HCT116 (cell line): ENCODE results near the gene LHPP. TPM values are rescaled to one million over a fixed set of nuclear protein-coding genes. Genes with fewer than 3 reads are reported as not detected.

Source experiments
- ATAC-seq: fragments of 200-7000 bp; cut with Tn5 transposase; 2 replicates; pipeline ENCODE4 v1.9.1; 2020; ENCODE audit warnings: mild to moderate bottlenecking, moderate library complexity
- BruUV-seq: library from RNA; stranded (reverse); fragments of 400-500 nt; replicated peaks from 2 replicates; lab custom pipeline; 2021; lab: Mats Ljungman, UMichigan
- CTCF ChIA-PET: fragments of 300-600 bp; sonication (Branson Sonifier 250); formaldehyde crosslinking; loops from one replicate; lab custom pipeline; 2021; ENCODE audit warnings: antibody characterized with exemption; lab: Charles Lee
- POLR2A ChIA-PET: fragments of 300-600, 350-600 bp; sonication (Branson Sonifier 250); formaldehyde crosslinking; loops from one replicate; lab custom pipeline; 2021; ENCODE audit warnings: antibody characterized with exemption; lab: Charles Lee
- RAD21 ChIA-PET, 2 experiments: fragments of 300-600 bp; sonication (Branson Sonifier 250); formaldehyde crosslinking; loops; one replicate each; lab custom pipeline; 2023; ENCODE audit warnings: low total read pairs in 2 of 2; ENCODE audit not compliant: uncharacterized antibody in 2 of 2, unreplicated experiment in 2 of 2, low non-redundant PET in 1 of 2; lab: Charles Lee
- DNase-seq: peaks from one replicate; pipeline ENCODE4 v3.0.0-alpha.2; 2010; ENCODE audit warnings: low read depth, low spot score
- H2AFZ ChIP-seq: fragments of 200-600 bp; shearing (Covaris generic), sonication (generic); 2 replicates; pipeline ENCODE4 v1.6.1; 2017; ENCODE audit warnings: low read depth, mixed run types, mixed read lengths, antibody characterized with exemption, low read length; ENCODE audit not compliant: poor library complexity, severe bottlenecking
- H3K27ac ChIP-seq: 2 replicates; pipeline ENCODE4 v1.5.1; 2012; ENCODE audit warnings: low read depth, low read length
- H3K27me3 ChIP-seq: fragments of 200-600 bp; sonication (generic); 2 replicates; pipeline ENCODE4 v1.6.1; 2016; ENCODE audit warnings: mixed run types, low read length, mixed read lengths; ENCODE audit not compliant: insufficient read depth
- H3K36me3 ChIP-seq, 2 experiments: fragments of 200-500 bp in 1 of 2; fragments of 200-600 bp in 1 of 2; sonication (Bioruptor generic) in 1 of 2; sonication (generic) in 1 of 2; 2 replicates each; pipeline versions ENCODE4 v1.5.1 to v1.6.1; 2014 to 2016; ENCODE audit warnings: low read length in 2 of 2, inconsistent platforms in 1 of 2, mixed read lengths in 1 of 2, mixed run types in 1 of 2; ENCODE audit not compliant: insufficient read depth in 2 of 2, control insufficient read depth in 1 of 2
- H3K4me1 ChIP-seq, 2 experiments: fragments of 200-600 bp in 1 of 2; sonication (generic) in 1 of 2; 2 replicates each; pipeline versions ENCODE4 v1.5.1 to v1.6.1; 2012 to 2017; ENCODE audit warnings: low read length in 2 of 2, inconsistent platforms in 1 of 2, mild to moderate bottlenecking in 1 of 2, mixed read lengths in 1 of 2, mixed run types in 1 of 2, moderate library complexity in 1 of 2; ENCODE audit not compliant: insufficient read depth in 2 of 2, control insufficient read depth in 1 of 2
- H3K4me2 ChIP-seq: fragments of 200-600 bp; sonication (generic); 2 replicates; pipeline ENCODE4 v1.6.1; 2017; ENCODE audit warnings: mixed run types, low read length, mixed read lengths
- H3K4me3 ChIP-seq, 2 experiments: fragments of 200-600 bp in 1 of 2; sonication (generic) in 1 of 2; replicated peaks in 1 of 2; 2 replicates each; pipeline ENCODE4 v1.5.1; 2011 to 2016; ENCODE audit warnings: low read length in 2 of 2, control low read depth in 1 of 2, low read depth in 1 of 2, mild to moderate bottlenecking in 1 of 2, mixed read lengths in 1 of 2, mixed run types in 1 of 2
- H3K79me2 ChIP-seq: fragments of 200-600 bp; sonication (generic); 2 replicates; pipeline ENCODE4 v1.6.1; 2017; ENCODE audit warnings: mild to moderate bottlenecking, mixed run types, low read length, moderate library complexity, mixed read lengths; ENCODE audit not compliant: insufficient read depth
- H3K9ac ChIP-seq: fragments of 200-600 bp; sonication (generic); 2 replicates; pipeline ENCODE4 v1.6.1; 2016; ENCODE audit warnings: low read length, mixed read lengths
- H3K9me2 ChIP-seq: fragments of 200-600 bp; sonication (generic), shearing (Covaris generic); 2 replicates; pipeline ENCODE4 v1.6.1; 2017; ENCODE audit warnings: mixed run types, mild to moderate bottlenecking, moderate library complexity; ENCODE audit not compliant: insufficient read depth
- H3K9me3 ChIP-seq, 2 experiments: fragments of 200-500 bp in 1 of 2; fragments of 200-600 bp in 1 of 2; sonication (Bioruptor generic) in 1 of 2; sonication (generic) in 1 of 2; 2 replicates each; pipeline ENCODE4 v1.6.1; 2014 to 2017; ENCODE audit warnings: low read length in 2 of 2, mixed read lengths in 2 of 2, inconsistent platforms in 1 of 2, low read depth in 1 of 2, mild to moderate bottlenecking in 1 of 2, mixed run types in 1 of 2, moderate library complexity in 1 of 2; ENCODE audit not compliant: control insufficient read depth in 1 of 2, insufficient read depth in 1 of 2
- H4K20me1 ChIP-seq: fragments of 200-600 bp; sonication (generic), shearing (Covaris generic); 2 replicates; pipeline ENCODE4 v1.6.1; 2017; ENCODE audit warnings: mixed run types, mild to moderate bottlenecking, moderate library complexity; ENCODE audit not compliant: insufficient read depth
- CTCF ChIP-seq, 3 experiments: fragments of 200-600 bp in 1 of 3; sonication (generic) in 1 of 3; IDR thresholded peaks in 2 of 3; conservative IDR thresholded peaks in 1 of 3; 2 replicates each; pipeline ENCODE4 v1.5.1; 2012 to 2017; ENCODE audit warnings: low read depth in 2 of 3, low read length in 2 of 3, antibody characterized with exemption in 1 of 3, borderline replicate concordance in 1 of 3, control low read depth in 1 of 3, mild to moderate bottlenecking in 1 of 3, mixed read lengths in 1 of 3, mixed run types in 1 of 3, moderate library complexity in 1 of 3; ENCODE audit not compliant: insufficient read depth in 1 of 3
- ELF1 ChIP-seq: IDR thresholded peaks from 2 replicates; pipeline ENCODE4 v1.6.1; 2012; ENCODE audit warnings: low read depth, borderline replicate concordance
- EZH2 ChIP-seq: fragments of 200-600 bp; sonication (generic); IDR thresholded peaks from 2 replicates; pipeline ENCODE4 v1.6.1; 2017; ENCODE audit warnings: antibody characterized with exemption, mixed run types
- EZH2phosphoT487 ChIP-seq: fragments of 200-600 bp; IDR thresholded peaks from 2 replicates; pipeline ENCODE4 v1.6.1; 2018; ENCODE audit warnings: antibody characterized with exemption, borderline replicate concordance
- JUND ChIP-seq: IDR thresholded peaks from 2 replicates; pipeline ENCODE4 v1.6.1; 2012
- POLR2A ChIP-seq: IDR thresholded peaks from 2 replicates; pipeline ENCODE4 v1.7.0; 2011; ENCODE audit warnings: borderline replicate concordance; ENCODE audit not compliant: insufficient read depth, insufficient read length; ENCODE audit errors: extremely low read depth
- POLR2AphosphoS5 ChIP-seq: IDR thresholded peaks from 2 replicates; pipeline ENCODE4 v1.6.1; 2011; ENCODE audit warnings: mild to moderate bottlenecking, low read depth, low read length, moderate library complexity
- REST ChIP-seq: IDR thresholded peaks from 2 replicates; pipeline ENCODE4 v1.6.1; 2012; ENCODE audit warnings: low read depth
- SP1 ChIP-seq: IDR thresholded peaks from 2 replicates; pipeline ENCODE4 v1.6.1; 2012; ENCODE audit warnings: low read depth
- SRF ChIP-seq: IDR thresholded peaks from 2 replicates; pipeline ENCODE4 v1.6.1; 2012; ENCODE audit warnings: low read depth
- TCF7L2 ChIP-seq: IDR thresholded peaks from 2 replicates; pipeline ENCODE4 v1.7.0; 2011; ENCODE audit warnings: borderline replicate concordance, inconsistent platforms; ENCODE audit not compliant: insufficient read depth, insufficient read length; ENCODE audit errors: extremely low read depth
- YY1 ChIP-seq: IDR thresholded peaks from 2 replicates; pipeline ENCODE4 v1.6.1; 2011; ENCODE audit warnings: low read length, low read depth, moderate library complexity, mild to moderate bottlenecking; ENCODE audit not compliant: insufficient replicate concordance; ENCODE audit errors: extremely low read depth
- intact Hi-C: fragments of 100-400 bp; cut with micrococcal nuclease; formaldehyde crosslinking; loops from 2 replicates; pipeline ENCODE4 v1.10.0; 2022
- total RNA-seq: library from RNA; stranded (reverse); gene quantifications from one replicate; pipeline ENCODE4 v1.2.1, GENCODE V29; 2021; ENCODE audit not compliant: unreplicated experiment

LHPP gene
- total RNA-seq, 1 experiment from 2014 or later: 45.8 TPM

GRCh38 chr10:124495725-124496124 lies 34.1 kb downstream of the LHPP start:
- Histone ChIP-seq H3K9ac (no peak overlapping the region), H3K79me2 (no peaks in the 10 kb centered on the region), H4K20me1 (no peaks in the 10 kb centered on the region), H2AFZ (no peak overlapping the region), H3K4me3 (no peak overlapping the region), H3K9me3 (peaks cover 0 to 2% of the 10 kb centered on the region in 2 experiments; a peak in 1 of 4 replicates), H3K4me1 (no peaks in the 10 kb centered on the region), H3K36me3 (peaks cover 0 to 6% of the 10 kb centered on the region in 2 experiments; a peak in 2 of 4 replicates), H3K9me2 (no peaks in the 10 kb centered on the region), H3K4me2 (no peak overlapping the region), H3K27me3 (no peaks in the 10 kb centered on the region), H3K27ac (no peak overlapping the region)
- ChIA-PET POLR2A (no interaction called here), CTCF (no interaction called here), RAD21 (no interaction called here)
- BruUV-seq: no TSS peak
- ATAC-seq: no peak
- intact Hi-C loops: no loop called here
- TF ChIP-seq REST (no peak), YY1 (no peak), EZH2 (no peak), EZH2phosphoT487 (no peak), POLR2A (no peak), POLR2AphosphoS5 (no peak), TCF7L2 (no peak), SP1 (no peak), JUND (no peak), SRF (no peak), ELF1 (no peak), CTCF (IDR thresholded peaks at IDR 0.05 in 2 of 3, conservative IDR thresholded peaks at IDR 0.05 in 1 of 3; ENCODE audit: borderline replicate concordance in 1 of 3, insufficient read depth in 1 of 3, low read depth in 2 of 3, low read length in 2 of 3) (no peak)
- no peak for DNase-seq
